ENCODE measurements around the gene ZNF580.
A peak's percentile ranks its signal among the peaks of the same experiment; 100 is the strongest.

ZNF580 gene

GRCh38 chr19:55686311-55687050 lies 45.7 kb downstream of the ZNF580 start:
- no peak overlapping the region for H3K4me2 ChIP-seq (ENCODE audit: insufficient read depth, low read length, poor library complexity, severe bottlenecking)
- no peaks in the 10 kb centered on the region for H3K4me1 ChIP-seq (ENCODE audit: control insufficient read depth in 2 of 2, insufficient read depth in 1 of 2, low read depth in 1 of 2, low read length in 2 of 2)
- H3K14ac ChIP-seq (ENCODE audit: low read length), result no peak overlapping the region
- H2BK120ac ChIP-seq (ENCODE audit: low read depth, low read length), result no peak overlapping the region
- no peak overlapping the region for H2BK15ac ChIP-seq (ENCODE audit: low read length)
- no peak overlapping the region for H4K91ac ChIP-seq (ENCODE audit: low read depth, low read length, poor library complexity)
- no peak overlapping the region for H3K27ac ChIP-seq (replicated peaks; ENCODE audit: low read length)
- peaks cover 41% of the 10 kb centered on the region for H3K79me1 ChIP-seq (ENCODE audit: low read depth, low read length)
- H2BK12ac ChIP-seq (ENCODE audit: low read length), result no peak overlapping the region
- H2AK5ac ChIP-seq (ENCODE audit: low read depth, low read length), result no peak overlapping the region
- no peak overlapping the region for H3K9ac ChIP-seq (ENCODE audit: low read depth, low read length, poor library complexity)
- no peak overlapping the region for H2BK5ac ChIP-seq (ENCODE audit: low read length)
- H3K18ac ChIP-seq (ENCODE audit: low read length), result peak overlapping the region; percentile 13
- no peaks in the 10 kb centered on the region for H3K27me3 ChIP-seq (ENCODE audit: control insufficient read depth in 3 of 3, insufficient read depth in 3 of 3, low read depth in 1 of 3, low read length in 3 of 3)
- no peak overlapping the region for H4K8ac ChIP-seq (ENCODE audit: low read depth, low read length)
- no peak overlapping the region for H3K4me3 ChIP-seq (ENCODE audit: low read length in 2 of 2)
- DNase-seq (ENCODE audit: low spot score), result no peak
- WGBS, 2 donors (ENCODE audit: extremely low coverage in 2 of 2, insufficient read length in 2 of 2, insufficient replicate concordance in 1 of 2), result no CpG with 5 or more reads among the region's 29 CpGs
- H3K36me3 ChIP-seq (replicated peaks in 1 of 2; ENCODE audit: control insufficient read depth in 2 of 2, insufficient read depth in 2 of 2, low read length in 2 of 2), result peaks cover 39 to 92% of the 10 kb centered on the region in 2 donors
- no peak overlapping the region for H3K23ac ChIP-seq (ENCODE audit: low read depth, low read length, poor library complexity)
- peaks cover 0 to 2% of the 10 kb centered on the region in 2 donors for H3K9me3 ChIP-seq (replicated peaks in 1 of 2; ENCODE audit: control insufficient read depth in 2 of 2, insufficient read depth in 1 of 2, low read depth in 1 of 2, low read length in 2 of 2)
- no peak overlapping the region for H2AFZ ChIP-seq (ENCODE audit: low read length)
- H3K4ac ChIP-seq (ENCODE audit: low read length), result no peak overlapping the region

GRCh38 chr19:55687281-55688201 lies 46.7 kb downstream of the ZNF580 start:
- Histone ChIP-seq H3K4ac (ENCODE audit: low read length) (no peak overlapping the region), H4K91ac (ENCODE audit: low read depth, low read length, poor library complexity) (no peak overlapping the region), H3K18ac (ENCODE audit: low read length) (no peak overlapping the region), H2BK5ac (ENCODE audit: low read length) (no peak overlapping the region), H2BK120ac (ENCODE audit: low read depth, low read length) (no peak overlapping the region), H3K23ac (ENCODE audit: low read depth, low read length, poor library complexity) (peak overlapping the region; percentile 31), H3K9ac (ENCODE audit: low read depth, low read length, poor library complexity) (peak overlapping the region; percentile 60), H3K14ac (ENCODE audit: low read length) (peak overlapping the region; percentile 38), H2BK15ac (ENCODE audit: low read length) (no peak overlapping the region), H4K8ac (ENCODE audit: low read depth, low read length) (no peak overlapping the region), H3K4me3 (ENCODE audit: low read length in 2 of 2) (no peak overlapping the region), H3K36me3 (replicated peaks in 1 of 2; ENCODE audit: control insufficient read depth in 2 of 2, insufficient read depth in 2 of 2, low read length in 2 of 2) (peaks cover 40 to 88% of the 10 kb centered on the region in 2 donors), H2AFZ (ENCODE audit: low read length) (no peak overlapping the region), H2AK5ac (ENCODE audit: low read depth, low read length) (no peak overlapping the region), H3K4me2 (ENCODE audit: insufficient read depth, low read length, poor library complexity, severe bottlenecking) (no peak overlapping the region), H3K4me1 (ENCODE audit: control insufficient read depth in 2 of 2, insufficient read depth in 1 of 2, low read depth in 1 of 2, low read length in 2 of 2) (no peaks in the 10 kb centered on the region), H3K9me3 (replicated peaks in 1 of 2; ENCODE audit: control insufficient read depth in 2 of 2, insufficient read depth in 1 of 2, low read depth in 1 of 2, low read length in 2 of 2) (peaks cover 0 to 2% of the 10 kb centered on the region in 2 donors), H2BK12ac (ENCODE audit: low read length) (no peak overlapping the region), H3K79me1 (ENCODE audit: low read depth, low read length) (peaks cover 40% of the 10 kb centered on the region), H3K27ac (replicated peaks; ENCODE audit: low read length) (no peak overlapping the region), H3K27me3 (ENCODE audit: control insufficient read depth in 3 of 3, insufficient read depth in 3 of 3, low read depth in 1 of 3, low read length in 3 of 3) (no peaks in the 10 kb centered on the region)
- no CpG with 5 or more reads among the region's 22 CpGs for WGBS, 2 donors (ENCODE audit: extremely low coverage in 2 of 2, insufficient read length in 2 of 2, insufficient replicate concordance in 1 of 2)
- no peak for DNase-seq (ENCODE audit: low spot score)

GRCh38 chr19:55688422-55689218 lies 47.8 kb downstream of the ZNF580 start:
- Histone ChIP-seq H3K4me2 (ENCODE audit: insufficient read depth, low read length, poor library complexity, severe bottlenecking) (no peak overlapping the region), H2BK5ac (ENCODE audit: low read length) (no peak overlapping the region), H2AK5ac (ENCODE audit: low read depth, low read length) (no peak overlapping the region), H3K27me3 (ENCODE audit: control insufficient read depth in 3 of 3, insufficient read depth in 3 of 3, low read depth in 1 of 3, low read length in 3 of 3) (no peaks in the 10 kb centered on the region), H3K18ac (ENCODE audit: low read length) (no peak overlapping the region), H2BK120ac (ENCODE audit: low read depth, low read length) (no peak overlapping the region), H3K4ac (ENCODE audit: low read length) (no peak overlapping the region), H3K9me3 (replicated peaks in 1 of 2; ENCODE audit: control insufficient read depth in 2 of 2, insufficient read depth in 1 of 2, low read depth in 1 of 2, low read length in 2 of 2) (peaks cover 0 to 2% of the 10 kb centered on the region in 2 donors), H2BK15ac (ENCODE audit: low read length) (no peak overlapping the region), H2BK12ac (ENCODE audit: low read length) (peak overlapping the region; percentile 16), H2AFZ (ENCODE audit: low read length) (no peak overlapping the region), H3K4me1 (ENCODE audit: control insufficient read depth in 2 of 2, insufficient read depth in 1 of 2, low read depth in 1 of 2, low read length in 2 of 2) (no peaks in the 10 kb centered on the region), H3K79me1 (ENCODE audit: low read depth, low read length) (peaks cover 40% of the 10 kb centered on the region), H3K27ac (replicated peaks; ENCODE audit: low read length) (no peak overlapping the region), H4K91ac (ENCODE audit: low read depth, low read length, poor library complexity) (no peak overlapping the region), H3K23ac (ENCODE audit: low read depth, low read length, poor library complexity) (peak overlapping the region; percentile 65), H4K8ac (ENCODE audit: low read depth, low read length) (no peak overlapping the region), H3K9ac (ENCODE audit: low read depth, low read length, poor library complexity) (no peak overlapping the region), H3K36me3 (replicated peaks in 1 of 2; ENCODE audit: control insufficient read depth in 2 of 2, insufficient read depth in 2 of 2, low read length in 2 of 2) (peaks cover 43 to 93% of the 10 kb centered on the region in 2 donors), H3K14ac (ENCODE audit: low read length) (peak overlapping the region; percentile 31), H3K4me3 (ENCODE audit: low read length in 2 of 2) (no peak overlapping the region)
- no peak for DNase-seq (ENCODE audit: low spot score)
- WGBS, 2 donors (ENCODE audit: extremely low coverage in 2 of 2, insufficient read length in 2 of 2, insufficient replicate concordance in 1 of 2), result no CpG with 5 or more reads among the region's 27 CpGs
